HFFc6 (cell line): ENCODE measurements around the gene SLC12A6. TPM values are rescaled to one million over a fixed set of nuclear protein-coding genes. Genes with fewer than 3 reads are reported as not detected.

Source experiments
- DNase-seq: peaks from one replicate; pipeline ENCODE4 v3.0.0-alpha.2; 2018
- H3K27ac Mint-ChIP-seq: 2 replicates; pipeline ENCODE4 v1.8.0; 2020; ENCODE audit warnings: mild to moderate bottlenecking, mixed read lengths
- H3K27me3 Mint-ChIP-seq: 2 replicates; pipeline ENCODE4 v1.8.0; 2021; ENCODE audit warnings: mild to moderate bottlenecking, moderate library complexity, mixed read lengths; ENCODE audit not compliant: insufficient read depth
- H3K36me3 Mint-ChIP-seq: 2 replicates; pipeline ENCODE4 v1.8.0; 2021; ENCODE audit warnings: low read depth, mixed read lengths
- H3K4me1 Mint-ChIP-seq: 2 replicates; pipeline ENCODE4 v1.8.0; 2020; ENCODE audit warnings: low read depth, mixed read lengths
- H3K4me3 Mint-ChIP-seq: 2 replicates; pipeline ENCODE4 v1.8.0; 2020; ENCODE audit warnings: mild to moderate bottlenecking, moderate library complexity, mixed read lengths
- H3K9me3 Mint-ChIP-seq: 2 replicates; pipeline ENCODE4 v1.8.0; 2020; ENCODE audit warnings: mild to moderate bottlenecking, mixed read lengths
- CTCF ChIP-seq: fragments of 200-600 bp; sonication (generic); IDR thresholded peaks from 2 replicates; pipeline ENCODE4 v1.5.0; 2021; ENCODE audit warnings: antibody characterized with exemption, mild to moderate bottlenecking
- total RNA-seq, 6 experiments: library from RNA; stranded (reverse); fragmentation: NEBNext Ultra II Directional; extraction: Animal tissue kit (Norgen Biotek cat#: 25700); gene quantifications; 2 replicates in 1 of 6; 3 replicates in 5 of 6; pipeline ENCODE4 v1.2.3, GENCODE V29; 2021

The SLC12A6 gene
- total RNA-seq, 6 experiments from 2014 or later = 6.5 to 10.7 (median 8.3) TPM

- Mint-ChIP-seq H3K27ac (no peak overlapping the region), H3K36me3 (peaks cover 14% of the 10 kb centered on the region), H3K27me3 (no peaks in the 10 kb centered on the region), H3K4me1 (peaks cover 6% of the 10 kb centered on the region; the same call in 1 of the 2 replicates), H3K9me3 (no peaks in the 10 kb centered on the region), H3K4me3 (no peak overlapping the region)
- TF ChIP-seq CTCF = no peak
- no peak for DNase-seq
These were observed 21.8 kb upstream of the SLC12A6 start for GRCh38 chr15:34359416-34359815.

- no peak for TF ChIP-seq CTCF
- Mint-ChIP-seq H3K4me1 (peaks cover 6% of the 10 kb centered on the region; the same call in 1 of the 2 replicates), H3K9me3 (no peaks in the 10 kb centered on the region), H3K27me3 (no peaks in the 10 kb centered on the region), H3K4me3 (no peak overlapping the region), H3K27ac (no peak overlapping the region), H3K36me3 (peaks cover 14% of the 10 kb centered on the region)
- DNase-seq = no peak
These were observed 21.4 kb upstream of the SLC12A6 start for GRCh38 chr15:34358948-34359347.

- H3K36me3 Mint-ChIP-seq = peaks cover 14% of the 10 kb centered on the region
- H3K4me3 Mint-ChIP-seq = no peak overlapping the region
- no peaks in the 10 kb centered on the region for H3K9me3 Mint-ChIP-seq
- H3K27me3 Mint-ChIP-seq = no peaks in the 10 kb centered on the region
- H3K27ac Mint-ChIP-seq = no peak overlapping the region
- DNase-seq = peak; percentile 15
- H3K4me1 Mint-ChIP-seq = peaks cover 6% of the 10 kb centered on the region; the same call in 1 of the 2 replicates
- TF ChIP-seq CTCF = peak; percentile 48
These were observed 20.8 kb upstream of the SLC12A6 start for GRCh38 chr15:34358367-34358766.

GRCh38 chr15:34357653-34358052, 20.1 kb upstream of the SLC12A6 start:
- DNase-seq = no peak
- H3K27ac Mint-ChIP-seq = no peak overlapping the region

GRCh38 chr15:34355241-34355640, 17.7 kb upstream of the SLC12A6 start:
- Mint-ChIP-seq H3K4me1 (peaks cover 4% of the 10 kb centered on the region; the same call in 1 of the 2 replicates), H3K27me3 (no peaks in the 10 kb centered on the region), H3K36me3 (peaks cover 10% of the 10 kb centered on the region), H3K27ac (no peak overlapping the region), H3K9me3 (no peaks in the 10 kb centered on the region), H3K4me3 (no peak overlapping the region)
- no peak for DNase-seq
- no peak for TF ChIP-seq CTCF

More at GRCh38 chr15:34357653-34358052, 20.1 kb upstream of the SLC12A6 start:
- no peaks in the 10 kb centered on the region for H3K9me3 Mint-ChIP-seq
- no peaks in the 10 kb centered on the region for H3K27me3 Mint-ChIP-seq
- H3K4me3 Mint-ChIP-seq = no peak overlapping the region
- no peak for TF ChIP-seq CTCF
- H3K4me1 Mint-ChIP-seq = peaks cover 6% of the 10 kb centered on the region; the same call in 1 of the 2 replicates
- H3K36me3 Mint-ChIP-seq = peaks cover 14% of the 10 kb centered on the region

- H3K27me3 Mint-ChIP-seq = peaks cover 2% of the 10 kb centered on the region; the same call in 1 of the 2 replicates
- no peaks in the 10 kb centered on the region for H3K4me1 Mint-ChIP-seq
- TF ChIP-seq CTCF = no peak
- H3K4me3 Mint-ChIP-seq = no peak overlapping the region
- DNase-seq = no peak
- H3K9me3 Mint-ChIP-seq = no peaks in the 10 kb centered on the region
- peaks cover 10% of the 10 kb centered on the region for H3K36me3 Mint-ChIP-seq
- H3K27ac Mint-ChIP-seq = no peak overlapping the region
These were observed 16.7 kb upstream of the SLC12A6 start for GRCh38 chr15:34354286-34354685.
